ENCODE measurements around the gene SRSF4.
"Not testable (repeated sequence)": the region's sequence is repeated elsewhere in the genome, so short reads cannot be mapped to it uniquely, and the experiment has no call there.

The SRSF4 gene

GRCh38 chr1:29136391-29136915 lies 45.2 kb downstream of the SRSF4 start:
- no peaks in the 10 kb centered on the region for H3K27me3 ChIP-seq (replicated peaks; ENCODE audit: control insufficient read depth, insufficient read depth, low read length)
- TF ChIP-seq CTCF (IDR thresholded peaks at IDR 0.05; ENCODE audit: insufficient read depth, low read length, poor library complexity, severe bottlenecking), result no peak
- no peaks in the 10 kb centered on the region for H3K36me3 ChIP-seq (ENCODE audit: control insufficient read depth, insufficient read depth, low read length)
- DNase-seq (ENCODE audit: extremely low read depth, insufficient read length), result no peak
- H3K4me3 ChIP-seq (replicated peaks; ENCODE audit: low read depth, low read length), result no peak overlapping the region

- no peak overlapping the region for H3K4me3 ChIP-seq (replicated peaks; ENCODE audit: low read depth, low read length)
- H3K36me3 ChIP-seq (ENCODE audit: control insufficient read depth, insufficient read depth, low read length), result no peaks in the 10 kb centered on the region
- H3K27me3 ChIP-seq (replicated peaks; ENCODE audit: control insufficient read depth, insufficient read depth, low read length), result no peaks in the 10 kb centered on the region
- TF ChIP-seq CTCF (IDR thresholded peaks at IDR 0.05; ENCODE audit: insufficient read depth, low read length, poor library complexity, severe bottlenecking), result no peak
- DNase-seq (ENCODE audit: extremely low read depth, insufficient read length), result no peak
Measured at GRCh38 chr1:29134695-29135028, 47.0 kb downstream of the SRSF4 start.

- DNase-seq (ENCODE audit: extremely low read depth, insufficient read length), result no peak
- Histone ChIP-seq H3K27me3 (replicated peaks; ENCODE audit: control insufficient read depth, insufficient read depth, low read length) (no peaks in the 10 kb centered on the region), H3K36me3 (ENCODE audit: control insufficient read depth, insufficient read depth, low read length) (no peaks in the 10 kb centered on the region), H3K4me3 (replicated peaks; ENCODE audit: low read depth, low read length) (no peak overlapping the region)
- no peak for TF ChIP-seq CTCF (IDR thresholded peaks at IDR 0.05; ENCODE audit: insufficient read depth, low read length, poor library complexity, severe bottlenecking)
Measured at GRCh38 chr1:29133861-29134694, 47.6 kb downstream of the SRSF4 start.

- not testable (repeated sequence) for H3K4me3 ChIP-seq (replicated peaks; ENCODE audit: low read depth, low read length); H3K36me3 ChIP-seq (ENCODE audit: control insufficient read depth, insufficient read depth, low read length); DNase-seq (ENCODE audit: extremely low read depth, insufficient read length); H3K27me3 ChIP-seq (replicated peaks; ENCODE audit: control insufficient read depth, insufficient read depth, low read length)
Measured at GRCh38 chr1:29131056-29131455, 50.6 kb downstream of the SRSF4 start.

- no peak overlapping the region for H3K4me3 ChIP-seq (replicated peaks; ENCODE audit: low read depth, low read length)
- no peak for TF ChIP-seq CTCF (IDR thresholded peaks at IDR 0.05; ENCODE audit: insufficient read depth, low read length, poor library complexity, severe bottlenecking)
- H3K36me3 ChIP-seq (ENCODE audit: control insufficient read depth, insufficient read depth, low read length), result no peaks in the 10 kb centered on the region
- H3K27me3 ChIP-seq (replicated peaks; ENCODE audit: control insufficient read depth, insufficient read depth, low read length), result no peaks in the 10 kb centered on the region; the same call in 1 of the 2 replicates
- DNase-seq (ENCODE audit: extremely low read depth, insufficient read length), result no peak
Measured at GRCh38 chr1:29129916-29130315, 51.8 kb downstream of the SRSF4 start.

GRCh38 chr1:29128739-29129138 lies 53.0 kb downstream of the SRSF4 start:
- Histone ChIP-seq H3K27me3 (replicated peaks; ENCODE audit: control insufficient read depth, insufficient read depth, low read length) (no peaks in the 10 kb centered on the region; the same call in 1 of the 2 replicates), H3K4me3 (replicated peaks; ENCODE audit: low read depth, low read length) (no peak overlapping the region), H3K36me3 (ENCODE audit: control insufficient read depth, insufficient read depth, low read length) (no peaks in the 10 kb centered on the region)
- no peak for TF ChIP-seq CTCF (IDR thresholded peaks at IDR 0.05; ENCODE audit: insufficient read depth, low read length, poor library complexity, severe bottlenecking)
- no peak for DNase-seq (ENCODE audit: extremely low read depth, insufficient read length)

All from GM06990 (cell line).